ENCODE measurements around the gene KDM1B. TPM values are rescaled to one million over a fixed set of nuclear protein-coding genes. Genes with fewer than 3 reads are reported as not detected.

The KDM1B gene
- total and polyA plus RNA-seq, 9 donors = 4.7 to 21.7 (median 13.7) TPM

Small RNA genes within 50 kb of the gene (small RNA-seq; reads per million reads assigned to genes)
- not detected for gene RF00019

Other genes starting within 250 kb of the KDM1B start
- gene KIF13A, start 167.8 kb upstream of the KDM1B start, total RNA-seq = 10 to 100 TPM; 19.6 to 44.4 (median 38.3) TPM
- gene KIF13A, start 167.8 kb upstream of the KDM1B start, polyA plus RNA-seq = 10 to 100 TPM; 18.4 to 38.0 TPM
- gene NHLRC1, start 32.7 kb upstream of the KDM1B start, total RNA-seq = 1 to 10 TPM in 4 of 7 donors, under 1 TPM in 3; 0.46 to 1.7 (median 1.2) TPM
- gene NHLRC1, start 32.7 kb upstream of the KDM1B start, polyA plus RNA-seq = 1 to 10 TPM in 1 of 2 donors, under 1 TPM in 1; 0.88 to 1.7 TPM
- 1 to 10 TPM; 4.2 to 7.7 (median 5.4) TPM for gene TPMT, start 345 bp upstream of the KDM1B start, total RNA-seq
- 10 to 100 TPM in 1 of 2 donors, 1 to 10 TPM in 1; 5.0 to 11.5 TPM for gene TPMT, start 345 bp upstream of the KDM1B start, polyA plus RNA-seq
- gene DEK, start 109.1 kb downstream of the KDM1B start, total RNA-seq = 100 to 1,000 TPM in 2 of 7 donors, 10 to 100 TPM in 5; 63.5 to 143 (median 79.1) TPM
- 10 to 100 TPM; 54.1 to 55.5 TPM for gene DEK, start 109.1 kb downstream of the KDM1B start, polyA plus RNA-seq
- gene RNF144B, start 231.9 kb downstream of the KDM1B start, total RNA-seq = 10 to 100 TPM in 2 of 7 donors, 1 to 10 TPM in 5; 2.5 to 18.7 (median 4.9) TPM
- gene RNF144B, start 231.9 kb downstream of the KDM1B start, polyA plus RNA-seq = 1 to 10 TPM; 3.0 to 4.0 TPM

Data from ovary (tissue), 9 donors.